Keratinocyte (primary cell): ENCODE results near the gene ABHD15.

Experiments used
- CTCF ChIP-seq, 3 experiments: IDR thresholded peaks in 1 of 3; conservative IDR thresholded peaks in 1 of 3; optimal IDR thresholded peaks in 1 of 3; 2 replicates in 2 of 3; 3 replicates in 1 of 3; pipeline versions ENCODE3 to v1.5.1; 2011; ENCODE audit warnings: low read length in 3 of 3, mild to moderate bottlenecking in 3 of 3, moderate library complexity in 2 of 3, control low read depth in 1 of 3, inconsistent platforms in 1 of 3; ENCODE audit not compliant: insufficient read depth in 2 of 3; ENCODE audit errors: extremely low read depth in 1 of 3
- EZH2 ChIP-seq: IDR thresholded peaks from one replicate; pipeline ENCODE4 v1.6.1; 2012; ENCODE audit warnings: inconsistent platforms, mild to moderate bottlenecking, low read length, moderate library complexity

- TF ChIP-seq EZH2 (no peak), CTCF (optimal IDR thresholded peaks at IDR 0.05 in 1 of 3, IDR thresholded peaks at IDR 0.05 in 1 of 3, conservative IDR thresholded peaks at IDR 0.05 in 1 of 3; ENCODE audit: extremely low read depth in 1 of 3, insufficient read depth in 2 of 3, low read length in 3 of 3) (no peak)
Measured at GRCh38 chr17:29610395-29610794, 43.6 kb upstream of the ABHD15 start.
